ENCODE results near the gene FLNB. TPM values are rescaled to one million over a fixed set of nuclear protein-coding genes. Genes with fewer than 3 reads are reported as not detected.

Gene FLNB
- total RNA-seq, 1 donor from 2014 or later = 83.3 TPM

DNA sequence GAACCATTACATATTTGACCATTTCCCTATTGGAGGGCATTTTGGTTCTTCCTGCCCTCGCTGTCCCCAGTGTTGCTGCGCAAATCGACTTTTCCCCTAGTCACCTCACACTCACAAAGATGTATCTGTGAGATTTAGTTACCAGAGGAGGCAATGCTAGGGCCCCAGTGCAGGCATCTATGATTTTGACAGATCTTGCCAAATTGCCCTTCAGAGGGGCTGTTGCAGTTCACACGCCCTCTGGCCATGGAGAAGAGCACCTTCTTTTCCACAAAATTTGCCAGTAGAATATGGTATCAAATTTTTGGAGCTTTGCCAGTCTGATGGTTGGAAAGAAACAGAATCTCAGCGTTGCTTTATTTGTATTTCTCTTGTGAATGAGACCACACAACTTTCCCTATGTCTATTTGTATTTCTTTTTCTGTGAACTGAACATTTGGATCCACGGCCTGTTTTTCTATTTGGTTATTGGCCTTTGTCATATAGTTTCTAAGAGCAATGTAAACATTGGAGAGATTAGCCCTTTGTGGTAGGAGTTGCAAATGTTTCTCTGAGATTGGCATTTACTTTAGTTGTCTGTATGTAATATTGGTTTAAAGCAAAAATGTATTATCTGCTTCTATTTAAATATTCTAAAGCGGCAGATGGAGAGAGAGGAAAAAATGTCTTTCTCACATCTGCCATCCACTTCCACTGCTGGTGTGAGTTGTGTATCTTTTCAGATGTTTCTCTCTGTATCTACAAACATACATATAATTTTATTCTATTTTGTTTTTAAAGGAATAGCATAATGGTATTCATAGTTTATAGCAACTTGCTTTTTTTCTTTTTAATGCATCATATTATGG is 136.5 kb downstream of the FLNB start:
- Histone ChIP-seq H3K27ac (no peak overlapping the region), H3K4me3 (no peak overlapping the region), H3K36me3 (peaks cover 83% of the 10 kb centered on the region), H3K4me1 (no peaks in the 10 kb centered on the region), H3K9me3 (no peaks in the 10 kb centered on the region), H3K27me3 (ENCODE audit: low read depth) (no peaks in the 10 kb centered on the region)
- intact Hi-C loops (cut with DNase I) = no loop called here
- no peak for DNase-seq
- no peak for TF ChIP-seq CTCF (IDR thresholded peaks at IDR 0.05)
- no peak for ATAC-seq

DNA sequence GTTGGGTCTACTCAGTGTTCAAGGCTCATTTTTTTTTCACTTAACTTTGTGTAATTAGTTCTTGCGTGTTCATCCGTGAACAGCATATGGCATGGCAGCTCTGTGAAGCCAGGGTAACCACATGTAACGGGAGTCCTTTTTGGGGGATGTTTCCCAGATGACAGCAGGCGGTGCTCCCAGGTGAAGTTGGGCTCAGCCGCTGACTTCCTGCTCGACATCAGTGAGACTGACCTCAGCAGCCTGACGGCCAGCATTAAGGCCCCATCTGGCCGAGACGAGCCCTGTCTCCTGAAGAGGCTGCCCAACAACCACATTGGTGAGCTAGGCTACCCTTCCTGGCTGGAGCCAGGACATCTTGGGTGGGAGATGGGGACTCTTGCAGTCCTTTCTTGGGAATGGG is 139.8 kb downstream of the FLNB start:
- no peak for TF ChIP-seq CTCF (IDR thresholded peaks at IDR 0.05)
- H3K36me3 ChIP-seq = peaks cover 90% of the 10 kb centered on the region
- H3K4me1 ChIP-seq = no peaks in the 10 kb centered on the region
- H3K27me3 ChIP-seq (ENCODE audit: low read depth) = no peaks in the 10 kb centered on the region
- H3K27ac ChIP-seq = no peak overlapping the region
- DNase-seq (no peak), ATAC-seq (no peak)
- H3K4me3 ChIP-seq = no peak overlapping the region
- no peaks in the 10 kb centered on the region for H3K9me3 ChIP-seq
- intact Hi-C loops (cut with DNase I) = no loop called here

DNA sequence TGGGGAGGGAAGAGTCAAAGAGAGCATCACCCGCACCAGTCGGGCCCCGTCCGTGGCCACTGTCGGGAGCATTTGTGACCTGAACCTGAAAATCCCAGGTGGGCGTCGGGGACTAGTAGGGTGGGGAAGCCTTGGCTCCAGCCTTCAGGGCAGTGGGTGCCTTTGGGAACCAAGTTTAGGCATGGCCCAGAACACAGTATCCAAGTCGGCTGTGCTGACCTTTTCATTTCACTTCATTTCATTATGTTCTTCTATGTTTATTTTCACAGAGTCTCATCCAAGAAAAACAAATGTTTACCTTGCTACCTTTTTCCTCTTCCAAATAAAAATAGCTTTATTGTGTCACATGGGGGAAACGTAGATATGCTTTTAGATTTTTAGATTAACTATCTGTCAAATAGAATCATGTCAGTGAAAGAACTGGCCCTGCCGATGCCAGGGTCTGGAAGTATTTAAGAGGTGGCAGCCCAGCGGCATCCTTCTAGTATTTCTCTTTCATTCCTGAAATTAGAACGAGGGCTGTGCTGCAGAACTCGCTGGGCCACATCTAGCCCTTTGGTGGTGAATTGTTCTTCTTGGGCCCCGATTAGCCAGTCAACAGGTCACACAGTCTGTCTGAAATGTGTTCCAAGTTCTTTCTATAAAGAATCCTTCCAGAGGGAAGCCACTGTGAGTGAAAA is 142.0 kb downstream of the FLNB start:
- DNase-seq = no peak
- H3K4me3 ChIP-seq = no peak overlapping the region
- H3K27ac ChIP-seq = no peak overlapping the region
- H3K4me1 ChIP-seq = no peaks in the 10 kb centered on the region
- intact Hi-C loops (cut with DNase I) = no loop called here
- H3K36me3 ChIP-seq = peaks cover 93% of the 10 kb centered on the region
- TF ChIP-seq CTCF (IDR thresholded peaks at IDR 0.05) = no peak
- no peaks in the 10 kb centered on the region for H3K9me3 ChIP-seq
- H3K27me3 ChIP-seq (ENCODE audit: low read depth) = no peaks in the 10 kb centered on the region
- ATAC-seq = no peak

DNA sequence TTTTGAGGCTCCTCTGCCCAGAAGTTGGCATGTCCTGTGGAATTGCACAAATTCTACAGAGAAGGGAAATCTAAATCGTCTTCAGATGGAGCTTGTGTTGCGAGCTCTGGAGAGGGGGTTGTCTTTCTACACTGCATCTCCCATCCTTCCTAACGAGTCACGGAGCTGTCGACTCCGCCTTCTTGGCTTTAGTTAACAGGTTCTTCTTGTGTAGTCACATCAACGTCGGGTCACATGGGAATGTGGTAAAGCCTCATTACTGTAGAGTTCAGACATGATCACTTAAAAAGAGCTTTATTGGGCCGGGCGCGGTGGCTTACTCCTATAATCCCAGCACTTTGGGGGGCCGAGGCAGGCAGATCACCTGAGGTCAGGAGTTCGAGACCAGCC is 142.6 kb downstream of the FLNB start:
- ATAC-seq = no peak

DNA sequence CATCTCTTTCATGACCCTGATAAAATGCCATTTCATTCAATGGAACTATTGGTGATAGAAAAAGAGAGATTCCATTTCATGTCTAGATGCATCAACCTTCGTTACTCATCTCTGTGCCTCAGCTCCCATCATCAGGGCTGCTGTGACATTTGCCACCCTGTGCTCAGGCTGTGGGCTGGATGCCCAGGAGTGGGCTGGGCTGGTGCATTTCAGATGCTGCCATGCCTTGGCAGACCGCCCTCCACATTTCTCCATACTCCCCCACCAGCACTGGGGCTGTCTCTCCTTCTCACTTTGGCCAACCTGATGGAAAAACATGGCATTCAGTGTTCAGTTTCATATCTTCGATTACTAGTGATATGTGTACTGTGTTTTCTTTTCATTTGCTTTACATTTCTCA is 143.4 kb downstream of the FLNB start:
- Histone ChIP-seq H3K27me3 (ENCODE audit: low read depth) (no peaks in the 10 kb centered on the region), H3K36me3 (peaks cover 92% of the 10 kb centered on the region), H3K4me3 (no peak overlapping the region), H3K4me1 (no peaks in the 10 kb centered on the region), H3K27ac (no peak overlapping the region), H3K9me3 (no peaks in the 10 kb centered on the region)
- ATAC-seq = no peak
- intact Hi-C loops (cut with DNase I) = no loop called here
- TF ChIP-seq CTCF (IDR thresholded peaks at IDR 0.05) = no peak
- no peak for DNase-seq

More for the DNA sequence above, 142.6 kb downstream of the FLNB start:
- Histone ChIP-seq H3K4me1 (no peaks in the 10 kb centered on the region), H3K27ac (no peak overlapping the region), H3K36me3 (peaks cover 97% of the 10 kb centered on the region), H3K27me3 (ENCODE audit: low read depth) (no peaks in the 10 kb centered on the region), H3K9me3 (no peaks in the 10 kb centered on the region), H3K4me3 (no peak overlapping the region)
- intact Hi-C loops (cut with DNase I) = no loop called here
- no peak for DNase-seq
- TF ChIP-seq CTCF (IDR thresholded peaks at IDR 0.05) = no peak

All from lower lobe of right lung (tissue), 2 donors.